Measurements from ENCODE around the gene FGFBP3.

DNA sequence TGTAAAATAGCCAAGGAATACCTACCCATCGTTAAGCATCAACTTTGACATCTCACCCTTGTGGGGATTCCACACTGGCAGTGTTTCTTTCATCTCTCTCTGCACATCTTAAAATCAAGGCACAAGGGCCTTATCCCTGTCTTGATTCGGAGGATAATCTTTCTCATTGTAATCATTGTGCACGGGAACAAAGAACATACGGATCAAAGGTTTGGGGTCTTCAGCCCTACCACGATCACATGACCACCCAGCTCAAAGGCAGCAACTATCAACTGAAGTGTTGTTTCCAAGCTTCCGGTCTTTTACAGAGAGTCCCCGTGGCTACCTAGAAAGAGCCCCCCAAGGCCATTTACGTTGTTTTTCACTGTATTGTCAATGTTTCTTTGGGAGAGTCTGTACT lies 11.9 kb downstream of the FGFBP3 start:
- TF ChIP-seq GATA2 (IDR thresholded peaks at IDR 0.05; ENCODE audit: low read depth, low read length), result no peak
- no peak for TF ChIP-seq GATA3 (IDR thresholded peaks at IDR 0.05; ENCODE audit: low read depth, low read length)

Measured in SH-SY5Y (cell line).